SW 1271 (cell line): ENCODE measurements around the gene SLC25A53.
A peak's percentile ranks its signal among the peaks of the same experiment; 100 is the strongest.
"Not testable (repeated sequence)": the region's sequence is repeated elsewhere in the genome, so short reads cannot be mapped to it uniquely, and the experiment has no call there.

Experiments
- DNase-seq, 2 experiments: peaks; one replicate each; lab custom pipeline; 2025; lab: John Stamatoyannopoulos, UW

SLC25A53 gene

DNA sequence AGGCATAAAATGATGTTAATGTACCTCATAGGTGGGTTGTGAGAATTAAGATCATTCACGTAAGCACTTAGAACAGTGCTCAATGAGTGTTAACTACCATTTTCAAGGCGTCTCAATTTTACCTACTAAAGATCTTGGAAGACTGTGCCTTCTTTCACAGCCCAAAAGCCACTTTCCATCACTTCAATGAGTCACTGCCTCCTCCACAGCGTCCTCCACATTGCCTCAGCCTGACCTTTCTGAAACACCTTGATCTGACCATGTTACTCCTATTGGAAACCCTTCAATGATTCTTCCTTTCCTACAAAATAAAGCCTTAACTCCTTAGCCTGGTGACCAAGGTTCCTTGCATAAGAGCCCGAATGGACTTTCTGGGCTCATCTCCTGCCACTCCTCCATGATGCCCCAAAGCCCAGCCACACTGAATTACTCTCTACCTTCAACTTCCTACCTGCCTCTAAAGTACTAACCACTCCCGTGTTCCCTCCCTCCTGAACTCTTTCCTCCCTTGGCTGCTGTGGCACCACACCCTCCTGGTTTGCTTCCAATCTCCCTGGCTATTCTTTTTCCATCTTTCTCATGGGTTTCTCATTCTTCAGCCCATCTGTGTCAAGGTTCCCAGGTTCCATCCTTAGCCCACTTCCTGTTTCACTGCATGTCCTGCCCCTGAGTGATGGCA lies 22.1 kb downstream of the SLC25A53 start:
- no peak for DNase-seq

- no peak for DNase-seq
These were observed 26.0 kb downstream of the SLC25A53 start for GRCh38 chrX:104130808-104131207.

DNA sequence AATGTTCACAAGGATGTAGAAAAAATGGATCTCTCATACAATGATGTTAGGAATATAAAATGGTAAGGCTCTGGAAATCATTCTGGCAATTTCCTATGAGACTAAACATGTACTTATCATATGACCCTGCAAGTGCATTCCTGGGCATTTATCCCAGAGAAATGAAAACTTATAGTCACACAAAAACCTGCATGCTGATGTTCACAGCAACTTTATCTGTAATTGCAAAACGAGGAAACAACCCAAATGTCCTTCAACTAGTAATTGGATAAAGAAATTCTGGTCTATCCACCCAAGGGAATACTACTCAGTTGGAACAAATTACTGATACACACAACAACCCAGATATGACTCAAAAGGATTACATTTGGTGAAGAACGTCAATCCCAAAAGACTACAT lies 30.0 kb downstream of the SLC25A53 start:
- no peak for DNase-seq

- no peak for DNase-seq
These were observed 34.0 kb downstream of the SLC25A53 start for GRCh38 chrX:104122829-104123228.

GRCh38 chrX:104118765-104119164 lies 38.0 kb downstream of the SLC25A53 start:
- DNase-seq: no peak

GRCh38 chrX:104117759-104118158 lies 39.0 kb downstream of the SLC25A53 start:
- no peak for DNase-seq

- peak; percentile 2 to 35 for DNase-seq
These were observed 43.4 kb downstream of the SLC25A53 start for GRCh38 chrX:104113222-104113965.

DNA sequence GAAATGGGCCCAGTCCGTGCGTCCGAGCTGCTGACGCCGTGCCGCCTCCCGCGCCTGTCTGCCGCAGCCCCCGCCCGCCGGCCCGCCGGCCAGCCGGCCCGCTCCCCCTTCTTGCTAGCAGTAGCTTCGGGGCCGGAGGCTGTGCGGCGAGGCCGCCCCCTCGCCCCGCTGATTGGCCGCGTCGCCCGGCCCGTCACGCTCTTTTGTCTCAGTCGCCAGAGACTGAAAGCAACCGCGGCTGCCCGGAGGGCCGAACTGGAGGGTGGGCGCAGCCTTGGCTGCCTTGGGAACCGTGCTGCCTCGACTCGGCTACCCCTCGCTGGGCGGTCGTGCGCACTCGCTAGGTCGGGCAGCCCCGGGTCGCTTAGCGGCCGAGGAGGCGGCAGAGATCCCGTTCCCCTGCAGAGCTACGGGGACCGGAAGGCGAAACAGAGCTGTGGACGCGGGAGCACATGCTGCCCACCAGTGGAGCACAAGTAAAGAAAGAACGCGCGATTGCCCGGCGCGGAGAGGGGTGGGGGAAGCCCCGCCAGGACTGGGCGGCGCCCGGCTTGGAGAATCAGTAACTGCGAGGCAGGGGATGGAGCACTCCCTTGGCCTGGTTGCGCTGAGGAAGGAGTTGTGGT lies 44.4 kb downstream of the SLC25A53 start, which contains the start of gene ZCCHC18:
TSS of gene ZCCHC18 (plus strand) at position 198 of the 626 bp plus-strand sequence. CDS start 1,589 bp downstream, outside the sequence.
- DNase-seq: peak; percentile 0 to 23

- not testable (repeated sequence) for DNase-seq
These were observed 46.1 kb downstream of the SLC25A53 start for GRCh38 chrX:104110491-104111240.

- no peak for DNase-seq
These were observed 47.9 kb downstream of the SLC25A53 start for GRCh38 chrX:104108955-104109354.

GRCh38 chrX:104105330-104106262 lies 51.2 kb downstream of the SLC25A53 start:
- no peak for DNase-seq

DNA sequence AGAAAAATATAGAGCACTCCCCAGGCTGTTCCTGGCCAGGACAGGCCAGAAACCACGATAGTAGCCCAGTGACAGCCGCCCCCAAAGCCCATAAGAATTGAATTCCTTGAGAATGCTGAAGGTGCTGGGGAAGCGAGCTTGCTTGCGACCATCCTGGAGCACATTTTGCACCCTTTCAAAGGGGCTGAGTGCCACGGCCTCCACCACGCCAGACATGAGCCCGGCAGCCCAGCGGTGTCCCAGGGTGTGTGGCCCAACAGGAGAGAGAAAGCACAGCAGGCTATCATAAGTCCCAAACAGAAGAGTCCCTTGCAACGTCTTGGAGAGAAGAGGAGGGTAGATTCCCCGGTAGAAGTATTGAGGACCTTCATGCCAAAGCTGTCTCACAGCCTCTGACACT lies 52.1 kb downstream of the SLC25A53 start:
- DNase-seq: no peak

DNA sequence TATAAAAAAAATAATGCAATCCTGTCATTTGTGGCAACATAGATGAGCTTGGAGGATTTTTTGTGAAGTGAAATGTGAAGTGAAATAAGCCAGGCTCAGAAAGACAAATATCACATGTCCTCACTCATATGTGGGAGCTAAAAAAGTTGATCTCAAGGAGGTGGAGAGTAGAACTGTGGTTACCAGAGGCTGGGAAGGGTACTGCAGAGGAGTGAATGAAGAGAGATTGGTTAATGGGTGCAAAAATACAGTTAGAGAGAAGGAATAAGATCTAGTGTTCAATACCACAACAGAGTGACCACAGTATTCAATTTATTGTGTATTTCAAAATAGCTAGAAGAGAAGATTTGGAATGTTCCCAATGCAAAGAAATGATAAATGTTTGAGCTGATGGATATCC lies 57.9 kb downstream of the SLC25A53 start:
- DNase-seq: no peak

DNA sequence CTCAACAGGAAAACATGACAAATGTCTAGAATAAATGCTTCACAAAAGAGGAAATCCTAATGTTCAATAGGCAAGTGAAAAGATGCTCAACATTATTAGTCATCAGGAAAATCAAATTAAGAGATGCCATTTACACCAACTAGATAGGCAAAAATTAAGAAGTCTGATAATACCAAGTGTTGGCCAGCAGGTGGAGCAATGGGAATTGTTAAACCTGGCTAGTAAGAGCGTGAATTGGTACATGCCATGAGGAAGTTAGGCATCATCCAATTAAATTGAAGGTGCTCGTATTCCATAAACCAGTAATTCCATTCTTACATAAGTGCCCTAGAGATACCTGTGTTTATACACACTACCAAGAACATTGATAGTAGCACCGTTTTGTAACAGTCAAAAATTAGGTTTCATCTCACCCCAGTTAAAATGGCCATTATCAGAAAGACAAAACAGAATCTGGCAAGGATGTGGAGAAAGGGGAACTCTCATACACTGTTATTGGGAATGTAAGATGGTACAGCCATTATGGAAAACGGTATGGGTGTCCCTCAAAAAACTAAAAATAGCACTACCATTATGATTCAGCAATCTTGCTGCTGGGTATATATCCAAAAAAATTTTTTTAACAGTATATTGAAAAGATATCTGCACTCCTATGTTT lies 58.5 kb downstream of the SLC25A53 start:
- peak in 1 of 2 experiments; percentile 21 for DNase-seq

- no peak for DNase-seq
These were observed 70.9 kb downstream of the SLC25A53 start for GRCh38 chrX:104085919-104086318.

DNA sequence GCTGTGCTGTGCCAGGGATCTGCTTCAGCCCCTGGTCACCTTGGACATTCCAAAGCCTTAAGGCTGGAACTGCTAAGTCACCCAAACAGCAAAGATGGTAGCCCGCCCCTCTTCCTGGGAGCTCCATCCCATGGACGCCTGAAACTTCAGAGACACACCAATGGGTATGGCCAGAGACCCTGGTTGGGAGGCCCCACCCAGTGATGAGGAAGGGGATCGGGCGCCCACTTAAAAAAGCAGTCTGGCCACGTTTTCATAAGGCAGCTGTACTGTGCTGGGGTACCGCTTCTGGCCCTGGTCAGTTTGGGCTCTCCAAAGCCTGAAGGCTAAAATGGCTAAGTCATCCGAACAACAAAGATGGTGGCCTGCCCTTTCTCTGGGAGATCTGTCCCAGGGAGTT lies 71.3 kb downstream of the SLC25A53 start:
- DNase-seq: no peak

GRCh38 chrX:104084534-104085277 lies 72.1 kb downstream of the SLC25A53 start:
- DNase-seq: no peak

DNA sequence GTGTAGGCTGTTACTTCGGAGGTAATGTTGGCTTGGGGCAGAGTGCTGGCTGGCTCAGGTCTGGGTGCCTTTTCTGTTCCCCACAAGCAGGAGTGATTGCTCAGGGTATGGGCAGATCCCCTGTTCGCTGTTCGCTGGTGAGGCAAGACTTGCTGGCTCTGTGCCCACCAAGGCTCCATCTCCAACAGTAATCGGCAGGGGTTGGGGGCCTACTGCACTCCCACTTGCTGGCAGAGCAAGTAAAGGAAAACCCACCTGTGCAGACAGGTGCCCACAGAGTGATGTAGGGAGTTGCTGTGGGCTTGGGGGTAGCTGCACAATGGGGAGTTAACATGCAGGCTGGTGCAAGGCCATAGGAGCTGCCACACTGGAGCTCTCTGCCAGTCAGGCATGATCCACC lies 72.7 kb downstream of the SLC25A53 start:
- DNase-seq: no peak

DNA sequence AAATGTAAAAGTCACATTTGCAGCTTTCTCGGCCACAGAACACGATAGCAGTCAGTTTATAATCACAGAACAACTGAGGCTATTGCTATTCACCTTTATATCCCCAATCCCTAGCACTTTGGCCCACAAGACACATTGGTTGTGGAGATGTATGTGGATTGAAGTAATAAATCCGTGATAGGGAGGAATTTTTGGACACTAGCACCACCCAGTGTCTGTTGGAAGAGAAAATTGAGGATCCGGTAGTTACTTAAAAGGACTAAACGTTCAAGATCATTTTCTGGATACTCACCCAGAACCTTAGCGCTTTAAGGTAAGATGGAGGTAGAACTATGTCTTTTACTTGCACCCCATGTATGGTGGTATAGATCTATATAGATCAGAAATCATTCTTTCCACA lies 79.0 kb downstream of the SLC25A53 start:
- DNase-seq: not testable (repeated sequence)
